Measurements from ENCODE around the gene ATP8A2. TPM values are rescaled to one million over a fixed set of nuclear protein-coding genes. Genes with fewer than 3 reads are reported as not detected.
A peak's percentile ranks its signal among the peaks of the same experiment; 100 is the strongest.

ATP8A2 gene
- total RNA-seq, 3 donors from 2014 or later (not counting 1 experiment from before 2014, with no cell fraction given): 0.43 to 0.68 (median 0.59) TPM

DNA sequence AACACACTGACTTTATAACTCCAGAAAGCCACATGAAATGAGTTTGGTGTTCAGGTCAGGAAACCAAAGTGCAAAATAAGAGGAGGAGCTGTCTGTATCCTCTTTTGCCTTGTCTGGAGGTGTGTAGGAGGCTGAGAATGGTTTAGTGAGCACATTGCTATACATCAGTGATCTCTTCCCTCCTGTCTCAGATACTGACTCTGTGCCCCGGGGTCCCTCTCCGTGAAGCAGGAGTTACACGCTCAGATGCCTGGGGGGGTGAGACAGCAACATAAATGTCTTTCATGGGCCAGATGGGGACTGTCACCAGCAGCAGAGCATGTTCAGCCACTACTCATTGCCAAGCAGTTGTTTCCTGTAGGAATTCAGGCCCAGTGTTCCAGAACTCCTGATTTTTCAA, 285.4 kb downstream of the ATP8A2 start:
- Histone ChIP-seq H3K9me3 (ENCODE audit: control insufficient read depth, insufficient read depth, low read length) (no peaks in the 10 kb centered on the region), H3K36me3 (ENCODE audit: control insufficient read depth, insufficient read depth, low read length) (no peaks in the 10 kb centered on the region), H3K4me3 (ENCODE audit: low read length) (no peak overlapping the region), H3K27ac (ENCODE audit: low read length) (no peak overlapping the region), H3K4me1 (ENCODE audit: control insufficient read depth, insufficient read depth, low read length) (peaks cover 3% of the 10 kb centered on the region), H3K27me3 (ENCODE audit: control insufficient read depth, insufficient read depth, low read length) (no peaks in the 10 kb centered on the region)
- H3K4me1 Mint-ChIP-seq: peaks cover 9% of the 10 kb centered on the region in 2 donors
- H3K36me3 Mint-ChIP-seq: no peaks in the 10 kb centered on the region
- H3K27me3 Mint-ChIP-seq (ENCODE audit: low read depth in 2 of 2): peaks cover 27 to 59% of the 10 kb centered on the region in 2 donors
- 72% methylated on average over 3 of the region's 3 CpGs for WGBS (ENCODE audit: insufficient coverage)
- H3K4me3 Mint-ChIP-seq: no peak overlapping the region
- ATAC-seq (peak in 2 of 3 donors; percentile 29 to 55), DNase-seq (no peak)
- TF ChIP-seq, protein P1, sequence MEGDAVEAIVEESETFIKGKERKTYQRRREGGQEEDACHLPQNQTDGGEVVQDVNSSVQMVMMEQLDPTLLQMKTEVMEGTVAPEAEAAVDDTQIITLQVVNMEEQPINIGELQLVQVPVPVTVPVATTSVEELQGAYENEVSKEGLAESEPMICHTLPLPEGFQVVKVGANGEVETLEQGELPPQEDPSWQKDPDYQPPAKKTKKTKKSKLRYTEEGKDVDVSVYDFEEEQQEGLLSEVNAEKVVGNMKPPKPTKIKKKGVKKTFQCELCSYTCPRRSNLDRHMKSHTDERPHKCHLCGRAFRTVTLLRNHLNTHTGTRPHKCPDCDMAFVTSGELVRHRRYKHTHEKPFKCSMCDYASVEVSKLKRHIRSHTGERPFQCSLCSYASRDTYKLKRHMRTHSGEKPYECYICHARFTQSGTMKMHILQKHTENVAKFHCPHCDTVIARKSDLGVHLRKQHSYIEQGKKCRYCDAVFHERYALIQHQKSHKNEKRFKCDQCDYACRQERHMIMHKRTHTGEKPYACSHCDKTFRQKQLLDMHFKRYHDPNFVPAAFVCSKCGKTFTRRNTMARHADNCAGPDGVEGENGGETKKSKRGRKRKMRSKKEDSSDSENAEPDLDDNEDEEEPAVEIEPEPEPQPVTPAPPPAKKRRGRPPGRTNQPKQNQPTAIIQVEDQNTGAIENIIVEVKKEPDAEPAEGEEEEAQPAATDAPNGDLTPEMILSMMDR (IDR thresholded peaks at IDR 0.05): no peak
- no peak overlapping the region for H3K27ac Mint-ChIP-seq
- intact Hi-C loops (cut with micrococcal nuclease): no loop called here
- no peaks in the 10 kb centered on the region for H3K9me3 Mint-ChIP-seq

- Histone ChIP-seq H3K27me3 (ENCODE audit: control insufficient read depth, insufficient read depth, low read length) (no peaks in the 10 kb centered on the region), H3K9me3 (ENCODE audit: control insufficient read depth, insufficient read depth, low read length) (no peaks in the 10 kb centered on the region), H3K4me3 (ENCODE audit: low read length) (no peak overlapping the region), H3K27ac (ENCODE audit: low read length) (no peak overlapping the region), H3K36me3 (ENCODE audit: control insufficient read depth, insufficient read depth, low read length) (no peaks in the 10 kb centered on the region), H3K4me1 (ENCODE audit: control insufficient read depth, insufficient read depth, low read length) (peaks cover 3% of the 10 kb centered on the region)
- intact Hi-C loops (cut with micrococcal nuclease): no loop called here
- DNase-seq (no peak), ATAC-seq (no peak)
- Mint-ChIP-seq H3K9me3 (no peaks in the 10 kb centered on the region), H3K27ac (no peak overlapping the region), H3K36me3 (no peaks in the 10 kb centered on the region), H3K4me1 (peaks cover 9% of the 10 kb centered on the region in 2 donors), H3K4me3 (no peak overlapping the region), H3K27me3 (ENCODE audit: low read depth in 2 of 2) (peaks cover 13 to 52% of the 10 kb centered on the region in 2 donors)
- TF ChIP-seq, protein P1 (IDR thresholded peaks at IDR 0.05): no peak
- WGBS (ENCODE audit: insufficient coverage): 81% methylated on average over 14 of the region's 14 CpGs
Observed at GRCh38 chr13:25659091-25659795, 287.5 kb downstream of the ATP8A2 start.

DNA sequence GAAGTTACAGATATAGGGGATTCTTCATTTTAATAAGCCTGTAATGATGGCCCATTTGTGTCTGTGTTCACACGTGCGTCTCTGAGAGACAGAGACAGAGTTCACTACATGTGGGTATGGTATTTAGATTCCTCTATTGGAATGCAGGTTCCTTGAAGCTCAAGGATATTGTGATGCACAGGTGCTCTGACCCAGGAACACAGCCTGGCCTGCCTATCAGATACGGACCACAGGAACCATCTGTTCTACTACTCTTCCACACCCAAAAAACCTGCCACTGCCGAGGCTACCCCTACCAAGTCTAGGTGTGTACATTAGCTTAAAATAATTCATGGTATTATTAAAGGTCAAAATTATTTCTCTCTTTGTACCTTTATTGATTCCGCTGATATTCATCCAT, 289.2 kb downstream of the ATP8A2 start:
- no peaks in the 10 kb centered on the region for H3K36me3 ChIP-seq (ENCODE audit: control insufficient read depth, insufficient read depth, low read length)
- no peak overlapping the region for H3K4me3 ChIP-seq (ENCODE audit: low read length)
- no peaks in the 10 kb centered on the region for H3K27me3 ChIP-seq (ENCODE audit: control insufficient read depth, insufficient read depth, low read length)
- no peak overlapping the region for H3K4me3 Mint-ChIP-seq
- no peak overlapping the region for H3K27ac ChIP-seq (ENCODE audit: low read length)
- H3K27me3 Mint-ChIP-seq (ENCODE audit: low read depth in 2 of 2): peaks cover 12 to 60% of the 10 kb centered on the region in 2 donors
- no peaks in the 10 kb centered on the region for H3K9me3 ChIP-seq (ENCODE audit: control insufficient read depth, insufficient read depth, low read length)
- ATAC-seq: no peak
- no peaks in the 10 kb centered on the region for H3K9me3 Mint-ChIP-seq
- H3K27ac Mint-ChIP-seq: no peak overlapping the region
- peaks cover 9% of the 10 kb centered on the region in 2 donors for H3K4me1 Mint-ChIP-seq
- H3K36me3 Mint-ChIP-seq: no peaks in the 10 kb centered on the region
- peaks cover 3% of the 10 kb centered on the region for H3K4me1 ChIP-seq (ENCODE audit: control insufficient read depth, insufficient read depth, low read length)
- intact Hi-C loops (cut with micrococcal nuclease): no loop called here
- TF ChIP-seq, protein P1 (IDR thresholded peaks at IDR 0.05): no peak
- WGBS (ENCODE audit: insufficient coverage): 84% methylated on average over 3 of the region's 5 CpGs
- DNase-seq: no peak

DNA sequence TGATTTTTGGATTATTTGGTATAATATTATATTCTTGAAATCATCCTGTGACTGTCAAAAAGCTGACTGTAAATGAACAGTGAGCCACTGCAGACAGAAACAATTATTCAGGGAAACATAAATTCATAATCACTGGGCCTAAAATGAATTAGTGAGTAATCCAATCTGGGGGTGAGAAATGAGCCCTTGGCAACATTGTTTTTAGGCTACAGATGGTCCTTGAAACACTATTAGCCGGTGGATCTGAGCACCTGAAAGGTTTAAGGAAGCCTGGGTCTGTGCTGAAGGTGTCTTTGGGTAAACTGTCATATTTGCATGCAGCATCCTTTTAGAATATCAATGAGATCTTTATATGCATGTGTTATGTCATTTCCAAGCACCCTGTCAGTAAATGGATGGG, 290.7 kb downstream of the ATP8A2 start:
- H3K4me1 Mint-ChIP-seq: peaks cover 3% of the 10 kb centered on the region in 2 donors
- no peak for ATAC-seq
- H3K36me3 Mint-ChIP-seq: no peaks in the 10 kb centered on the region

More for the DNA sequence above, 290.7 kb downstream of the ATP8A2 start:
- no peak overlapping the region for H3K27ac Mint-ChIP-seq
- Histone ChIP-seq H3K36me3 (ENCODE audit: control insufficient read depth, insufficient read depth, low read length) (no peaks in the 10 kb centered on the region), H3K4me3 (ENCODE audit: low read length) (no peak overlapping the region), H3K27me3 (ENCODE audit: control insufficient read depth, insufficient read depth, low read length) (no peaks in the 10 kb centered on the region), H3K27ac (ENCODE audit: low read length) (no peak overlapping the region), H3K9me3 (ENCODE audit: control insufficient read depth, insufficient read depth, low read length) (no peaks in the 10 kb centered on the region), H3K4me1 (ENCODE audit: control insufficient read depth, insufficient read depth, low read length) (no peaks in the 10 kb centered on the region)
- TF ChIP-seq, protein P1 (IDR thresholded peaks at IDR 0.05): no peak
- no peak for DNase-seq
- 91% methylated on average over 1 of the region's 1 CpG for WGBS (ENCODE audit: insufficient coverage)
- no peak overlapping the region for H3K4me3 Mint-ChIP-seq
- H3K27me3 Mint-ChIP-seq (ENCODE audit: low read depth in 2 of 2): peaks cover 12 to 59% of the 10 kb centered on the region in 2 donors
- no peaks in the 10 kb centered on the region for H3K9me3 Mint-ChIP-seq
- intact Hi-C loops (cut with micrococcal nuclease): no loop called here

All from natural killer cell (primary cell).